Measurements from ENCODE around the gene TLN1. TPM values are rescaled to one million over a fixed set of nuclear protein-coding genes. Genes with fewer than 3 reads are reported as not detected.

Gene TLN1
- total and polyA plus RNA-seq, 2 experiments from 2014 or later: 21.5 to 120 TPM

- TF ChIP-seq ZNF462 (CRISPR knock-in tag; IDR thresholded peaks at IDR 0.05): no peak
- no peak for TF ChIP-seq POLR2AphosphoS5 (IDR thresholded peaks at IDR 0.05; ENCODE audit: low read depth)
- no peak for TF ChIP-seq EZH2phosphoT487 (IDR thresholded peaks at IDR 0.05; ENCODE audit: unreplicated experiment)
- no peak for TF ChIP-seq NANOG (IDR thresholded peaks at IDR 0.05; ENCODE audit: borderline replicate concordance)
- TF ChIP-seq CREB1 (CRISPR knock-in tag; IDR thresholded peaks at IDR 0.05; ENCODE audit: low read depth): no peak
- TF ChIP-seq EZH2 (IDR thresholded peaks at IDR 0.05; ENCODE audit: low read depth, unreplicated experiment): no peak
- TF ChIP-seq STAT1 (IDR thresholded peaks at IDR 0.05; ENCODE audit: unreplicated experiment): no peak
- TF ChIP-seq ZNF114 (CRISPR knock-in tag; IDR thresholded peaks at IDR 0.05): no peak
- no peak for TF ChIP-seq CTCF (conservative IDR thresholded peaks at IDR 0.05; ENCODE audit: low read depth in 2 of 2)
Observed at GRCh38 chr9:35745569-35745968, 13.6 kb upstream of the TLN1 start (continued).
